ENCODE results near the gene CTSH.
"Not testable (repeated sequence)": the region's sequence is repeated elsewhere in the genome, so short reads cannot be mapped to it uniquely, and the experiment has no call there.

The CTSH gene

DNA sequence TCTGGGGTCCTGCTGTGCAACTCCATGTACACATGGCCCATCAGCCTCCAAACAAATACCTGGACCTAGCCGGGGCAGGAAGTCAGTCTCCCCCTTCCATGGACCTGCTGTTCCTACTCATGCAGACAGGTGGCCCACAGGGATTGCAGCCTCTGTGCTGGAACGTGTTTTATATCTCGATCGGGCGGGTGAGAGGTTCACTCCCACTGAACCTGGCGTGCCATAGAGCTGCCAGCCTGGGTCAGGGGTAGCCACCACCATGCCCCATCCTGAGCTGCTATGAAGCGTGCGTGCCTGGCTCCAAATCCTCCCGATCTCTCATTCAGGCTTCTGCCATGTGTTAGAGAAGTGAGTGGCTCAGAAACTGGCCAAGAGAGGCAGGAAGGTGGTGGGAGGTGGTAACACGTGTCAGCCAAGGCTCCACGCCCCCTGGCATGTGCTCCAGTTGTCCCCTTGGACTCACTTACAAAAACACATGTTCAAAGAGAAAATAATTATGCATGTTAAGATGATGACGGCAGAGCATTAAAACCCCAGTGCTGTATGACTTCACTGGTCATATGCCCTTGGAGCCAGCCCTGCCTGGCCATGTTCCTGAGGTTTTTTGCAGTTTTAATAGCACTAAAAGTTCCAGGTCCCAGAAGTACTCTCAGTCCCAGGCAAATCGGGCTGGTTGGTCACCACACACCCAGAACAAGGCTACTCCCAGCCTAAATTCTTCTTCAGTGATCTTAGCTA lies 30.6 kb downstream of the CTSH start:
- peak overlapping the region; percentile 78 for H3K27ac Mint-ChIP-seq
- H3K27me3 Mint-ChIP-seq, result no peaks in the 10 kb centered on the region
- H3K4me1 Mint-ChIP-seq (ENCODE audit: low read depth), result peaks cover 83% of the 10 kb centered on the region
- intact Hi-C loops (cut with micrococcal nuclease), result loop anchor here (5.0 kb wide), 1 partner anchor 88 kb away; no protein-coding TSS in a partner anchor
- no peak overlapping the region for H3K4me3 Mint-ChIP-seq
- H3K9me3 Mint-ChIP-seq, result no peaks in the 10 kb centered on the region
- H3K36me3 Mint-ChIP-seq (ENCODE audit: low read depth), result peaks cover 75% of the 10 kb centered on the region

DNA sequence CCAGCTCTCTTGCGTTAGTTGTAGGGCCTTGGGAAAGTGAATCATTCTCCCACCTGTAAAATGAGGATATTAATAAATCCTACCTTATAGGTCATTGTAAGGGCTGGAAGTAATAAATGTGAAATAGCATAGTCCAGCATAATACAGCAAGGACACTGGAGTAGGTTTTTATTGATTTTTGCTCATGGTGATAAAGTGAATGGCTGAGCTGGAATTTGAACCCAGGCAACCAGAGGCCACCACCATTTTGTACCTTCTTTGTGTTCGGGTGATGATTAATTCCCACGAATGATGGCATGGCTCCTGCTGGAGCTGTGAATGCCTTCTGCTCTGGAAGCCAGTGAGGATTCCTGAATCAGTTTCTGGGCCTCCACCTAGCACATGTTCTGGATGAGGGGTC lies 31.8 kb downstream of the CTSH start:
- H3K36me3 Mint-ChIP-seq (ENCODE audit: low read depth), result peaks cover 72% of the 10 kb centered on the region
- intact Hi-C loops (cut with micrococcal nuclease), result loop anchor here (5.0 kb wide), 1 partner anchor 89 kb away; no protein-coding TSS in a partner anchor

DNA sequence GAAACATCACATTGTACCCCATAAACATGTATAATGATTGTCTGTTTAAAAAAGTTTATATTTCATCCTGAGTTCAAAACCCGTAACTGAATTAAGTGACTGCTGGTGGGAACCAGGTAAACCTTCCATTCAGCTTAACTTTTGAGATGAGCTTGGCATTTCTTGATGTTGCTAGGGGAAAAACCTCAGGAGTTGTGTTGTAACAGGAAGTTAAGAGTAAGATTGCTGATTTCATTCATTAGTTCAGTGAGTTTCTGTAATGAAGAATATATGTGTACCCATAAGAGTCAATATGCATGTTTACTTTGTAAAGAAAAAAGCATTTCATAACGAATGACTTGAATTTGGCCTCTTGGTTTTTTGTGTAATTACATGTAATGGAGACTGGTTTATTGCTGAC lies 32.5 kb downstream of the CTSH start:
- intact Hi-C loops (cut with micrococcal nuclease), result loop anchor here (5.0 kb wide), 1 partner anchor 90 kb away; no protein-coding TSS in a partner anchor
- no peak overlapping the region for H3K4me3 Mint-ChIP-seq
- peak overlapping the region; percentile 78 for H3K27ac Mint-ChIP-seq
- peaks cover 72% of the 10 kb centered on the region for H3K36me3 Mint-ChIP-seq (ENCODE audit: low read depth)
- H3K9me3 Mint-ChIP-seq, result no peaks in the 10 kb centered on the region
- peaks cover 90% of the 10 kb centered on the region for H3K4me1 Mint-ChIP-seq (ENCODE audit: low read depth)
- H3K27me3 Mint-ChIP-seq, result no peaks in the 10 kb centered on the region

More for the DNA sequence above, 31.8 kb downstream of the CTSH start:
- H3K9me3 Mint-ChIP-seq, result no peaks in the 10 kb centered on the region
- H3K4me3 Mint-ChIP-seq, result no peak overlapping the region
- H3K27ac Mint-ChIP-seq, result peak overlapping the region; percentile 78
- H3K27me3 Mint-ChIP-seq, result no peaks in the 10 kb centered on the region
- peaks cover 91% of the 10 kb centered on the region for H3K4me1 Mint-ChIP-seq (ENCODE audit: low read depth)

DNA sequence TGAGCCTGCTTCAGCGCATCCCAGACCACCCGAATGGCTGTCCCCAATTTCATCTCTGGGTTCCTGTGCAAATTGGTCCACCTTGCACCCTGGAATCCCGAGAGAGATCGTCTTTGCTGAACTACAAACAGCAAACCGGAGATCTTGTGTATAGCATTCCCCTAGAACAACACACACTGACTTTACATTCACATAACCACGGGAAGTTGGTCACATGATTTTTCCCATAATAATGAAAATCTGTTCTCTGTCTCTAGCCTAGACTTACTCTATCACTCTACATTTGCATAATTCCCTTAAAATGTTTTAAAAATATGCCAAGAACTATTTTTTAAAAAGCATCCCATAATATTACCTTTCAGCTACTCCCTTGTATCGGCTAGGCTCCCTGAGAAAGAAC lies 34.6 kb downstream of the CTSH start:
- intact Hi-C loops (cut with micrococcal nuclease), result loop anchor here (1.0 to 5.0 kb wide), 2 partner anchors 92 to 115 kb away; no protein-coding TSS in a partner anchor
- H3K27me3 Mint-ChIP-seq, result no peaks in the 10 kb centered on the region
- H3K4me3 Mint-ChIP-seq, result no peak overlapping the region
- H3K36me3 Mint-ChIP-seq (ENCODE audit: low read depth), result peaks cover 84% of the 10 kb centered on the region
- peaks cover 78% of the 10 kb centered on the region for H3K4me1 Mint-ChIP-seq (ENCODE audit: low read depth)
- peak overlapping the region; percentile 16 for H3K27ac Mint-ChIP-seq
- H3K9me3 Mint-ChIP-seq, result no peaks in the 10 kb centered on the region

DNA sequence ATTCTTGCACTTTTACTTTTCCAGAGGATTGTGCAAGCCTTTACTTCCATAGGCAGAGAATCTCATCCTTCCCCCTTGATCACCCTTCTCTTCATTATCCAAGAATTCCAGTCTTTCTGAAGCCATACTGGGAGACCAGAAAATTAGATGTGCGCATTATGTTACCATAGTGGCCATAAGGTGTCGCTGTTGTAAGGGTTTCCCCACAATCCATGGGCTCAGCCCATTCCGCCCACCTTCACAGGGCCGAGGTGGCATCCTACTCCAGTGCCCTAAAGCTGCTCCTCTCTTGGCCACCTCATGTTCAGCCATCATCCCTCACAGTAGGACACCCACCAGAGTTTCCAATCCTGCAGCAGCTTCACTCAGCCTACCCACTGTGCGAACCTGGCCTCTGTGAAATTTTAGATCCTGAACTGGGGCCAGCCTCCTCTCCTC lies 35.0 kb downstream of the CTSH start:
- peaks cover 88% of the 10 kb centered on the region for H3K36me3 Mint-ChIP-seq (ENCODE audit: low read depth)
- peaks cover 73% of the 10 kb centered on the region for H3K4me1 Mint-ChIP-seq (ENCODE audit: low read depth)
- no peaks in the 10 kb centered on the region for H3K9me3 Mint-ChIP-seq
- H3K4me3 Mint-ChIP-seq, result no peak overlapping the region
- H3K27me3 Mint-ChIP-seq, result no peaks in the 10 kb centered on the region
- intact Hi-C loops (cut with micrococcal nuclease), result loop anchor here (1.0 to 5.0 kb wide), 3 partner anchors 92 to 272 kb away; no protein-coding TSS in a partner anchor
- peak overlapping the region; percentile 16 for H3K27ac Mint-ChIP-seq

DNA sequence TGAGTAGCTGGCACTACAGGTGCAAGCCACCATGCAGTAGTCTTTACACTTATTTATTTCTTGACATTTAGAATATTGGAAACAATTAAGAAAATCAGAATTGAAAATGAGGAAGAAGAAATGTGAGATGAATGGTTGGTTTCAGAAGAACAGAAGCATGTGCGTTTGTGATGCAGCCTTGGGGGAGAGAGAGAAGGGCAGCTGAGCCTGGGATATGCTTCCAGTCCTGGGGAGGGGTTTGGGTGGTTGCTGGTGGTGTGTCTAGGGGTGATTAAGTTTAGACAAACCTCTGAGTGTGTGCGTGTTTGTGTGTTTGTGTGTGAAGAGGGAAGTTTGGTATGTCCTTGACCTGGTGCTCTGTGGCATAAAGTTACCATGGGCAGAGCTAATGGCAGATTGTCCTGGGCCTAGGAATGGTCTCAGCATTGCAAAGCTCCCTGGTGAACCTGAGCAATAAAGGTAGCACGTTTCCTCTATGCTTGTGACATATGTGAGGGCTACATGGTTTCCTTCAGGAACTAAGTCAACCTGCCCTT lies 35.6 kb downstream of the CTSH start:
- Mint-ChIP-seq H3K27ac (peak overlapping the region; percentile 75), H3K9me3 (no peaks in the 10 kb centered on the region), H3K36me3 (ENCODE audit: low read depth) (peaks cover 91% of the 10 kb centered on the region), H3K4me1 (ENCODE audit: low read depth) (peaks cover 67% of the 10 kb centered on the region), H3K27me3 (no peaks in the 10 kb centered on the region), H3K4me3 (no peak overlapping the region)
- intact Hi-C loops (cut with micrococcal nuclease), result loop anchor here (5.0 kb wide), 1 partner anchor 273 kb away; no protein-coding TSS in a partner anchor

DNA sequence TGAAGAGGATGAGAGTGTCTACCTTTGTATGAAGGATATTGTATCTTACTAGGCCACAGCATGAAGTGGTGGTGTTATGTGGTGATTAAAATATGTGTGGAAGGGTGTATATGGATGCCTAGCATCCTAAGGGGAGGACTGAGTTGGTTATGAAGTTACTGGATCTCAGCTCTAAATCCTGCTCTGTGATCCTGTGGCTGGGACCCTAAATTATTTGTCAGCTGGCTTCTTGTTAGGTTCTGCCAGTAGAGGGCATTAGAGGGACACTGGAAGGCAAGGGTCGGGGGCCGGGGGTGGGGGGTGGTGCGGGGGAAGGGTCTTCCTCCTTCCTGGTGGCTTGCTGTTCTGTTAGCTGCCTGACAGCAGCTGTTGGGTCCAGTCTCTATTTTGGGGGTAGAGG lies 37.3 kb downstream of the CTSH start:
- H3K27ac Mint-ChIP-seq, result no peak overlapping the region
- H3K4me3 Mint-ChIP-seq, result no peak overlapping the region
- peaks cover 91% of the 10 kb centered on the region for H3K36me3 Mint-ChIP-seq (ENCODE audit: low read depth)
- H3K9me3 Mint-ChIP-seq, result no peaks in the 10 kb centered on the region
- H3K27me3 Mint-ChIP-seq, result no peaks in the 10 kb centered on the region
- intact Hi-C loops (cut with micrococcal nuclease), result loop anchor here (5.0 kb wide), 1 partner anchor 275 kb away; no protein-coding TSS in a partner anchor
- peaks cover 54% of the 10 kb centered on the region for H3K4me1 Mint-ChIP-seq (ENCODE audit: low read depth)

DNA sequence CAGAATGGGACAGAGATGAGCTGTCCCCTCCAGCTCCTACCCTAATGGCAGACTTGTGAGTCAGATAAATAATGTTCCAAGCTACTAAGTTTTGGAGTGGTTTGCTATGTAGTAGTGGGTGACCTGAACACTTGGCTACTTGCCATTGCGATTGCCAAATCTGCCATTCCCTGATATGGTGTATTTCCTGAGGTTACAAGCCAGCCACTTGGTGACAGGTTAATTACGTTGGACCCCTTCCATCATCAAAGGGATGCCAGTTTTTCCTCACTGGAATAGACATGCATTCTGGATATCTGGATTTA lies 38.6 kb downstream of the CTSH start:
- H3K4me3 Mint-ChIP-seq, result no peak overlapping the region
- H3K36me3 Mint-ChIP-seq (ENCODE audit: low read depth), result peaks cover 91% of the 10 kb centered on the region
- intact Hi-C loops (cut with micrococcal nuclease), result loop anchor here (5.0 kb wide), 1 partner anchor 276 kb away; no protein-coding TSS in a partner anchor

DNA sequence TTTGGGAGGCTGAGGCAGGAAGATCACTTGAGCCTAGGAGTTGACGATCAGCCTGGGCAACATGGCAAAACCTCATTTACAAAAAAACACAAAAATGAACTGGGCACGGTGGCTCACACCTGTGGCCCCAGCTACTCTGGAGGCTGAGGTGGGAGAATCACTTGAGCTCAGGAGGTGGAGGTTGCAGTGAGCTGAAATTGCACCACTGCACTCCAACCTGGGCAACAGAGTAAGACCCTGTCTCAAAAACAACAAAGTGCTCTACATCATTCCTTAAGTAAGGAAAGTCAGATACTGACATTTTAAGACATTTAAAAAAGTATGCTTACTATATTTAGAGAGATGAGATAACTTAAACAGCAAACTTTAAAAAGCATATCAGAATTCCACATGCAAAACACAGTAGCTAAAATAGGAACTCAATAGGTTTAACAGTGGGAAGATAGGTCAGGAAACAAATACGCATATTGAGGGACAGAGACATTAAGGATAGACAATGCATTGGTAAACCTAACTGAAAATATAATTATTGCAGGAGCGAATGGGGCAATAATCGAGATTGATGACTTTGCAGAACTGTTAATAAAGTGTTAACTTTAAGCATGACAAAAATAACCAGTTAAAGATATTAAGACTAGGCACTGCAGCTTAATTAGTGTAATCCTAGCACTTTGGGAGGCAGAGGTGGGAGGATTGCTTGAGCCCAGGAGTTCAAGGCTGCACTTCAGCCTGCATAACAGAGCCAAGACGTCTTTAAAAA lies 40.1 kb downstream of the CTSH start:
- Mint-ChIP-seq H3K4me3 (no peak overlapping the region), H3K27me3 (no peaks in the 10 kb centered on the region), H3K4me1 (ENCODE audit: low read depth) (peaks cover 45% of the 10 kb centered on the region), H3K9me3 (no peaks in the 10 kb centered on the region), H3K27ac (no peak overlapping the region), H3K36me3 (ENCODE audit: low read depth) (peaks cover 93% of the 10 kb centered on the region)
- intact Hi-C loops (cut with micrococcal nuclease), result loop anchor here (5.0 kb wide), 1 partner anchor 278 kb away; no protein-coding TSS in a partner anchor

More for the DNA sequence above, 38.6 kb downstream of the CTSH start:
- H3K27me3 Mint-ChIP-seq, result no peaks in the 10 kb centered on the region
- peaks cover 54% of the 10 kb centered on the region for H3K4me1 Mint-ChIP-seq (ENCODE audit: low read depth)
- no peak overlapping the region for H3K27ac Mint-ChIP-seq
- no peaks in the 10 kb centered on the region for H3K9me3 Mint-ChIP-seq

DNA sequence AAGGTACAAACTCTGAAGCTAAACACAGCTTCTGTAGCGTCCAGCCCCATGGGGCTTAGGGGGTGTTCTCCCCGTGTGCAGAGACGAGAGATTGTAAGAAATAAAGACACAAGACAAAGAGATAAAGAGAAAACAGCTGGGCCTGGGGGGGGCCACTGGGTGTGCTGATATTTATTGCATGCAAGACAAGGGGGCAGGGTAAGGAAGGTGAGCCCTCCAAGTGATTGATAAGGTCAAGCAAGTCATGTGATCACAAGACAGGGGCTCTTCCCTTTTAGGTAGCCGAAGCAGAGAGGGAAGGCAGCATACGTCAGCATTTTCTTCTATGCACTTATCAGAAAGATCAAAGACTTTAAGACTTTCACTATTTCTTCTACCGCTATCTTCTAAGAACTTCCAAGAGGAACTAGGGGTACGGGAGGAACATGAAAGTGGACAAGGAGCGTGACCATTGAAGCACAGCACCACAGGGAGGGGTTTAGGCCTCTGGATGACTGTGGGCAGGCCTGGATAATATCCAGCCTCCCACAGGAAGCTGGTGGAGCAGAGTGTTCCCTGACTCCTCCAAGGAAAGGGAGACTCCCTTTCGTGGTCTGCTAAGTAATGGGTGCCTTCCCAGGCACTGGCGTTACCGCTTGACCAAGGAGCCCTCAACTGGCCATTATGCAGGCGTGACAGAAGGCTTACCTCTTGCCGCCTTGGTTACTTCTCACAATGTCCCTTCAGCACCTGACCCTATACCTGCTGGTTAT lies 42.4 kb downstream of the CTSH start:
- H3K4me1 Mint-ChIP-seq (ENCODE audit: low read depth), result peaks cover 27% of the 10 kb centered on the region
- H3K4me3 Mint-ChIP-seq; H3K27me3 Mint-ChIP-seq; H3K9me3 Mint-ChIP-seq; intact Hi-C loops (cut with micrococcal nuclease): not testable (repeated sequence)
- H3K27ac Mint-ChIP-seq, result peak overlapping the region; percentile 68
- peaks cover 97% of the 10 kb centered on the region for H3K36me3 Mint-ChIP-seq (ENCODE audit: low read depth)

DNA sequence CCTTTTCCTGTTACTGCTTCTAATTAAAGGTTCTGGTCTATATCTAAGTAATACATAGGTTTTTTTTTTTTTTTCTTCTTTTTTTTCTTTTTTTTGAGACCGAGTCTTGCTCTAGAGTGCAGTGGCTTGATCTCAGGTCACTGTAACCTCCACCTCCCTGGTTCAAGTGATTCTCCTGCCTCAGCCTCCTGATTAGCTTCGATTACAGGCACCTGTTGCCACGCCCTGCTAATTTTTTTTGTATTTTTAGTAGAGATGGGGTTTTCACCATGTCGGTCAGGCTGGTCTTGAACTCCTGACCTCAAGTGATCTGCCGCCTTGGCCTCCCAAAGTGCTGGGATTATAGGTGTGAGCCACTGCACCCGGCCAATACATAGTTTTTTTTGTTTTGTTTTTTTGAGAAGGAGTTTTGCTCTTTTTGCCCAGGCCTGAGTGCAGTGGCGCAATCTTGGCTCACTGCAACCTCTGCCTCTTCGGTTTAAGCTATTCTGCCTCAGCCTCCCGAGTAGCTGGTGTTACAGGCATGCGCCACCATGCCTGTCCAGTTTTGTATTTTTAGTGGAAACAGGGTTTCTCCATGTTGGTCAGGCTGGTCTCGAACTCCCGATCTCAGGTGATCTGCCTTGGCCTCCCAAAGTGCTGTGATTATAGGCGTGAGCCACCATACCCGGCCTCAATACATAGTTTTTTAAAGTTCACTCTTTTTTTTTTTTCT lies 43.9 kb downstream of the CTSH start:
- H3K27me3 Mint-ChIP-seq; H3K4me3 Mint-ChIP-seq; H3K27ac Mint-ChIP-seq; intact Hi-C loops (cut with micrococcal nuclease); H3K9me3 Mint-ChIP-seq: not testable (repeated sequence)
- peaks cover 97% of the 10 kb centered on the region for H3K36me3 Mint-ChIP-seq (ENCODE audit: low read depth)
- peaks cover 22% of the 10 kb centered on the region for H3K4me1 Mint-ChIP-seq (ENCODE audit: low read depth)

DNA sequence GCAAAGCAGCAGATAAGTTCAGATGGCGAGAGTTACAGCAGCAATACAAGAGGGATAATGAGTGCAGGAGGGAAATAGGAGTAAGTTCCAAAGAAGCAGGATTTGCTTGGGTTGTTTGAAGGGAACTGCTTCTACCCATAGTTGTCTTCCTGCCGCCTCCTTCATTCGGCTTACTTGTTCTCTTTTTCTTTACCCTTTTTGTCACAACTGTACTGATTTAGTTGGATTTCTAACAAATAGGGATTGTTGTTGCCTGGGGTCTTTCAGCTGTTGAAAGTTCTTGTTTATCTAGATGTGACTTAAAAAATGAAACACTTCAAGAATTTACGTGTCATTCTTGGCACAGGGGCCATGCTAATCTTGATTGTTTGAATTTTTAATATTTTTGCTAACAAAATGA lies 46.3 kb downstream of the CTSH start:
- Mint-ChIP-seq H3K4me3 (no peak overlapping the region), H3K27ac (no peak overlapping the region), H3K36me3 (ENCODE audit: low read depth) (peaks cover 100% of the 10 kb centered on the region), H3K9me3 (no peaks in the 10 kb centered on the region), H3K27me3 (no peaks in the 10 kb centered on the region), H3K4me1 (ENCODE audit: low read depth) (peaks cover 22% of the 10 kb centered on the region)
- intact Hi-C loops (cut with micrococcal nuclease), result no loop called here

DNA sequence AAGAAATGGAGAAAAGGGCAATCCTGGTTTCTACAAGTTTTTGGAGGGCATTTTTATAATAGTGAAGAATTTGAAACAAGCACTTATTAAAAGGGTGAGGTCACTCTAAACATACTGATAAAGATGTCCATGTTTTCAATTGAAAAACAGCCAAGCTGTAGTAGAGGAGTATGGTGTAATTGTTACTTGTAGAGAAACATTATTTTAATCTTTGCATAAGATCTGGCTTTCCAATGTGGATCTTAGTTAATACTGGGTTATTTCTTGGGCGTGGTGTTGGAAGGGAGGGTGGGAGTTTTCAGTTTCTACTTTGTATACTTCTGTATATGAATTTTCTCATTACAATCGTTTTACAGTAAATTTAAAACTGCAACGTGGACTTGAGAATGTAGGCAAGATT lies 49.4 kb downstream of the CTSH start:
- no peaks in the 10 kb centered on the region for H3K9me3 Mint-ChIP-seq
- H3K27me3 Mint-ChIP-seq, result no peaks in the 10 kb centered on the region
- H3K27ac Mint-ChIP-seq, result no peak overlapping the region
- H3K4me1 Mint-ChIP-seq (ENCODE audit: low read depth), result no peaks in the 10 kb centered on the region
- intact Hi-C loops (cut with micrococcal nuclease), result no loop called here
- peaks cover 99% of the 10 kb centered on the region for H3K36me3 Mint-ChIP-seq (ENCODE audit: low read depth)
- H3K4me3 Mint-ChIP-seq, result no peak overlapping the region
